HepG2 (cell line): ENCODE results near the gene SYNE1. TPM values are rescaled to one million over a fixed set of nuclear protein-coding genes. Genes with fewer than 3 reads are reported as not detected.

Experiments used
- ATAC-seq: fragments of 200-7000 bp; cut with Tn5 transposase; 3 replicates; pipeline ENCODE4 v1.9.1; 2020; ENCODE audit warnings: mild to moderate bottlenecking, moderate library complexity
- BruUV-seq: library from RNA; stranded (reverse); fragments of 400-500 nt; replicated peaks from 2 replicates; lab custom pipeline; 2021; lab: Mats Ljungman, UMichigan
- CTCF ChIA-PET: fragments of 300-600 bp; formaldehyde crosslinking; extraction: SDS; loops from one replicate; lab custom pipeline; 2021; ENCODE audit warnings: low total read pairs, inconsistent platforms, low intra/inter-chr PET ratio; lab: Yijun Ruan, JAX
- POLR2A ChIA-PET: fragments of 350-600 bp; sonication (Branson Sonifier 250); formaldehyde crosslinking; loops from one replicate; lab custom pipeline; 2020; ENCODE audit warnings: antibody characterized with exemption, inconsistent platforms; lab: Yijun Ruan, JAX
- DNase-seq: peaks from one replicate; pipeline ENCODE4 v3.0.0-alpha.2; 2015; ENCODE audit warnings: low spot score
- FAIRE-seq: peaks from 3 replicates; lab custom pipeline; 2011; peaks lifted over from hg19 to GRCh38; lab: Jason Lieb, UNC
- H2AFZ ChIP-seq: one replicate; pipeline ENCODE4 v1.6.1; 2011; ENCODE audit warnings: low read length, inconsistent platforms
- H3K27ac ChIP-seq: fragments of 300-600 bp; 3 replicates; pipeline ENCODE4 v1.8.0; 2011; ENCODE audit warnings: mixed run types, mild to moderate bottlenecking, mixed read lengths, low read length, inconsistent platforms; ENCODE audit not compliant: insufficient read depth; ENCODE audit errors: extremely low read length
- H3K27me3 ChIP-seq, 2 experiments: fragments of 200-600 bp in 1 of 2; 2 replicates in 1 of 2; 3 replicates in 1 of 2; pipeline versions ENCODE4 v1.6.0 to v1.8.0; 2011; ENCODE audit warnings: low read length in 2 of 2, mild to moderate bottlenecking in 2 of 2, moderate library complexity in 2 of 2, inconsistent platforms in 1 of 2; ENCODE audit not compliant: insufficient read depth in 2 of 2, control insufficient read depth in 1 of 2
- H3K36me3 ChIP-seq, 2 experiments: fragments of 200-600 bp in 1 of 2; replicated peaks in 1 of 2; 2 replicates in 1 of 2; 3 replicates in 1 of 2; pipeline versions ENCODE4 v1.5.1 to v1.8.0; 2011; ENCODE audit warnings: low read length in 2 of 2, inconsistent platforms in 1 of 2; ENCODE audit not compliant: insufficient read depth in 2 of 2, control insufficient read depth in 1 of 2
- H3K4me1 ChIP-seq: 2 replicates; pipeline ENCODE4 v1.5.1; 2012; ENCODE audit warnings: low read length, inconsistent platforms; ENCODE audit not compliant: insufficient read depth
- H3K4me2 ChIP-seq: 2 replicates; pipeline ENCODE4 v1.6.0; 2011; ENCODE audit warnings: low read depth, low read length, inconsistent platforms
- H3K4me3 ChIP-seq, 3 experiments: fragments of 200-600 bp in 1 of 3; sonication (generic), shearing (Covaris generic) in 1 of 3; replicated peaks in 1 of 3; 2 replicates each; pipeline ENCODE4 v1.5.1; 2011 to 2016; ENCODE audit warnings: low read length in 3 of 3, inconsistent platforms in 2 of 3, low read depth in 2 of 3, mild to moderate bottlenecking in 2 of 3, control low read depth in 1 of 3, mixed read lengths in 1 of 3; ENCODE audit not compliant: insufficient read depth in 1 of 3
- H3K79me2 ChIP-seq: one replicate; pipeline ENCODE4 v1.6.1; 2011; ENCODE audit warnings: low read length, inconsistent platforms; ENCODE audit not compliant: insufficient read depth
- H3K9ac ChIP-seq: 2 replicates; pipeline ENCODE4 v1.6.0; 2011; ENCODE audit warnings: mild to moderate bottlenecking, low read depth, low read length, inconsistent platforms; ENCODE audit not compliant: insufficient read depth
- H3K9me3 ChIP-seq: 2 replicates; pipeline ENCODE4 v1.5.1; 2012; ENCODE audit warnings: mild to moderate bottlenecking, low read length
- H4K20me1 ChIP-seq: 2 replicates; pipeline ENCODE4 v1.6.0; 2011; ENCODE audit warnings: inconsistent platforms, mild to moderate bottlenecking, low read length, moderate library complexity; ENCODE audit not compliant: insufficient read depth
- CREB1 ChIP-seq, 2 experiments: fragments of 450-650 bp in 1 of 2; IDR thresholded peaks; 2 replicates each; pipeline ENCODE4 v1.6.1; 2016 to 2017; ENCODE audit warnings: control low read depth in 1 of 2, mild to moderate bottlenecking in 1 of 2, missing compliant biosample characterization in 1 of 2, missing genetic modification characterization in 1 of 2
- ISX ChIP-seq: sonication (generic); formaldehyde crosslinking; conservative IDR thresholded peaks from 2 replicates; pipeline ENCODE4 v1.5.0; 2020; ENCODE audit warnings: missing genetic modification reagents
- KAT7 ChIP-seq: IDR thresholded peaks from 2 replicates; pipeline ENCODE4 v1.6.1; 2018; ENCODE audit warnings: borderline replicate concordance, missing compliant biosample characterization
- MAX ChIP-seq: IDR thresholded peaks from 2 replicates; pipeline ENCODE4 v1.6.1; 2012; ENCODE audit warnings: inconsistent platforms
- ZNF318 ChIP-seq: sonication (generic); formaldehyde crosslinking; IDR thresholded peaks from 2 replicates; pipeline ENCODE4 v1.4.0; 2020; ENCODE audit warnings: mild to moderate bottlenecking, missing genetic modification reagents
- ZNF501 ChIP-seq: sonication (generic); formaldehyde crosslinking; IDR thresholded peaks from 2 replicates; pipeline ENCODE4 v1.5.1; 2020; ENCODE audit warnings: mild to moderate bottlenecking, moderate library complexity, missing genetic modification reagents
- WGBS: methylation state at CpG from one replicate; pipeline ENCODE4 v1.1.6; 2017; ENCODE audit warnings: low lambda C conversion rate; 5-methylcytosine and 5-hydroxymethylcytosine counted together
- in situ Hi-C: cut with HindIII; loops from 2 replicates; pipeline ENCODE4 v1.10.0; 2017; ENCODE audit warnings: low pct_unique_long_range_greater_than_20kb; ENCODE audit not compliant: extremely low pct_ligation_motif_present
- intact Hi-C: fragments of 100-400 bp; cut with micrococcal nuclease; formaldehyde crosslinking; loops from one replicate; pipeline ENCODE4 v1.10.0; 2022; ENCODE audit not compliant: unreplicated experiment
- polyA plus RNA-seq, 8 experiments: library from polyadenylated mRNA; depleted of rRNA in 3 of 8; stranded (reverse) in 7 of 8; unstranded in 1 of 8; fragments of >200 nt; fragmentation: Illumina TruSeq in 4 of 8; extraction: Trizol in 4 of 8; gene quantifications; 2 replicates each; pipeline versions ENCODE4 v1.2.1 to v1.2.3, GENCODE V29; 2011 to 2016; ENCODE audit warnings: low read depth in 4 of 8, missing spikeins in 1 of 8, mixed read lengths in 1 of 8; ENCODE audit not compliant: insufficient read depth in 1 of 8
- total RNA-seq, 5 experiments: library from RNA; depleted of rRNA; stranded (reverse); fragments of >200 nt; fragmentation: Illumina TruSeq; extraction: Trizol; gene quantifications; 2 replicates each; pipeline ENCODE4 v1.2.3, GENCODE V29; 2016; ENCODE audit warnings: low read depth in 1 of 5
- TF ChIP-seq, protein P1 (sequence below): sonication (generic); formaldehyde crosslinking; IDR thresholded peaks from 2 replicates; pipeline ENCODE4 v1.4.0; 2020; ENCODE audit warnings: missing genetic modification reagents, borderline replicate concordance

The SYNE1 gene
- total and polyA plus RNA-seq, 2 of the 13 experiments (the other 11 are each of a cell fraction or from before 2014, with no cell fraction given), result 5.5 to 15.9 TPM

DNA sequence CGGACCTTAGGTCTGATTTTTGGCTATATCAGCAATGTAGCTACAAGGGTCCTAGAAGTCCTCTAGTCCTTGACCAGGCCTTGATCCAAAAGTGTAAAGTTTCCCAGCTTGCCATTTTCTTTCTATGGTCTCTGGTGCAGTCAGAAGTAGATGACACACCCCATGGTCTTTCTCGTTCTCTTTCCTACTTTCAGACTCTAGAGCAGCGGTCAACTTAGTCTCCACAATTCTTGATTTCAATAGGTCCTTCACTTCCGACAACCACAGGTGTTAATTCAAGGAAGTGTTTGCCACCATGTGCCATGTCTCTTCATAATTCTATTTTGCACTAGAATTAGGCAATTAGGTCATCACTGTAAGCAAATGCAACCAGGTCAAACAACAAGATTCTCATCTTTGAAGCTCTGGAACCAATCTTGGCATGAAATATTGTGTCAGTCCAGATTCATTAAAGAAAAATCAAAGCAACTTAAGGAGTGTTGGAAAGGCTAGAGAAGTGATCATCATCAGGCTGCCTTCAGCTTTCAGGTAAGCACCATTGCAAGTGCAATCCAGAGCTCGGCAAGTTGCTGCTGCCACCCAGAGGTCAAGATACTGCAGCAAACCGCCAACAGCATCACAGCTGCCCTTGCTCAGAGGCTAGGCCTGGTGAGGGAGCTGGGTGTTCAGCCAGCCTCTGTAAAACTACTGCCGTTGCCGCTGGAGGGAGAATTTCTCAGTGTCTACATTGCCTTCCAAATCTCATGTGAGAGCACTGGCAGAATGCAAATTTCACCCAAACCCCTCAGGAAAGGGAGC is 5.6 kb upstream of the SYNE1 start:
- CTCF ChIA-PET, result interaction anchor here (1.8 kb wide), 1 partner anchor 90 kb away, joined by 17 read pairs; no protein-coding TSS in a partner anchor
- in situ Hi-C loops, result loop anchor here (5.0 kb wide), 1 partner anchor 90 kb away; no protein-coding TSS in a partner anchor
- peak; percentile 93 for FAIRE-seq
- Histone ChIP-seq H3K4me2 (no peak overlapping the region), H3K9me3 (no peaks in the 10 kb centered on the region), H3K79me2 (no peaks in the 10 kb centered on the region), H3K9ac (no peak overlapping the region), H3K4me1 (no peaks in the 10 kb centered on the region), H4K20me1 (no peaks in the 10 kb centered on the region), H2AFZ (no peak overlapping the region), H3K4me3 (no peak overlapping the region), H3K27ac (no peak overlapping the region), H3K36me3 (no peaks in the 10 kb centered on the region), H3K27me3 (peaks cover 0 to 11% of the 10 kb centered on the region in 2 experiments; a peak in 2 of 5 replicates)
- DNase-seq, result peak; percentile 53
- intact Hi-C loops, result loop anchor here (1.0 to 5.0 kb wide), 2 partner anchors 90 to 155 kb away; no protein-coding TSS in a partner anchor
- ATAC-seq, result peak; percentile 100
- POLR2A ChIA-PET, result no interaction called here
- no TSS peak for BruUV-seq
- WGBS, result 13% methylated on average over 8 of the region's 8 CpGs
- no peak for TF ChIP-seq ISX (CRISPR knock-in tag)
- TF ChIP-seq CREB1 (IDR thresholded peaks at IDR 0.05), result no peak
- no peak for TF ChIP-seq CREB1 (CRISPR knock-in tag; IDR thresholded peaks at IDR 0.05)
- TF ChIP-seq, protein P1, sequence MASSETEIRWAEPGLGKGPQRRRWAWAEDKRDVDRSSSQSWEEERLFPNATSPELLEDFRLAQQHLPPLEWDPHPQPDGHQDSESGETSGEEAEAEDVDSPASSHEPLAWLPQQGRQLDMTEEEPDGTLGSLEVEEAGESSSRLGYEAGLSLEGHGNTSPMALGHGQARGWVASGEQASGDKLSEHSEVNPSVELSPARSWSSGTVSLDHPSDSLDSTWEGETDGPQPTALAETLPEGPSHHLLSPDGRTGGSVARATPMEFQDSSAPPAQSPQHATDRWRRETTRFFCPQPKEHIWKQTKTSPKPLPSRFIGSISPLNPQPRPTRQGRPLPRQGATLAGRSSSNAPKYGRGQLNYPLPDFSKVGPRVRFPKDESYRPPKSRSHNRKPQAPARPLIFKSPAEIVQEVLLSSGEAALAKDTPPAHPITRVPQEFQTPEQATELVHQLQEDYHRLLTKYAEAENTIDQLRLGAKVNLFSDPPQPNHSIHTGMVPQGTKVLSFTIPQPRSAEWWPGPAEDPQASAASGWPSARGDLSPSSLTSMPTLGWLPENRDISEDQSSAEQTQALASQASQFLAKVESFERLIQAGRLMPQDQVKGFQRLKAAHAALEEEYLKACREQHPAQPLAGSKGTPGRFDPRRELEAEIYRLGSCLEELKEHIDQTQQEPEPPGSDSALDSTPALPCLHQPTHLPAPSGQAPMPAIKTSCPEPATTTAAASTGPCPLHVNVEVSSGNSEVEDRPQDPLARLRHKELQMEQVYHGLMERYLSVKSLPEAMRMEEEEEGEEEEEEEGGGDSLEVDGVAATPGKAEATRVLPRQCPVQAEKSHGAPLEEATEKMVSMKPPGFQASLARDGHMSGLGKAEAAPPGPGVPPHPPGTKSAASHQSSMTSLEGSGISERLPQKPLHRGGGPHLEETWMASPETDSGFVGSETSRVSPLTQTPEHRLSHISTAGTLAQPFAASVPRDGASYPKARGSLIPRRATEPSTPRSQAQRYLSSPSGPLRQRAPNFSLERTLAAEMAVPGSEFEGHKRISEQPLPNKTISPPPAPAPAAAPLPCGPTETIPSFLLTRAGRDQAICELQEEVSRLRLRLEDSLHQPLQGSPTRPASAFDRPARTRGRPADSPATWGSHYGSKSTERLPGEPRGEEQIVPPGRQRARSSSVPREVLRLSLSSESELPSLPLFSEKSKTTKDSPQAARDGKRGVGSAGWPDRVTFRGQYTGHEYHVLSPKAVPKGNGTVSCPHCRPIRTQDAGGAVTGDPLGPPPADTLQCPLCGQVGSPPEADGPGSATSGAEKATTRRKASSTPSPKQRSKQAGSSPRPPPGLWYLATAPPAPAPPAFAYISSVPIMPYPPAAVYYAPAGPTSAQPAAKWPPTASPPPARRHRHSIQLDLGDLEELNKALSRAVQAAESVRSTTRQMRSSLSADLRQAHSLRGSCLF (CRISPR knock-in tag), result no peak
- peak; percentile 25; the same call in 1 of the 2 replicates for TF ChIP-seq ZNF501
- TF ChIP-seq KAT7 (CRISPR knock-in tag), result no peak
- TF ChIP-seq ZNF318 (CRISPR knock-in tag), result no peak
- TF ChIP-seq MAX, result no peak
